ENCODE data around the gene TRMT44.
A peak's percentile ranks its signal among the peaks of the same experiment; 100 is the strongest.
"Not testable (repeated sequence)": the region's sequence is repeated elsewhere in the genome, so short reads cannot be mapped to it uniquely, and the experiment has no call there.

Gene TRMT44

DNA sequence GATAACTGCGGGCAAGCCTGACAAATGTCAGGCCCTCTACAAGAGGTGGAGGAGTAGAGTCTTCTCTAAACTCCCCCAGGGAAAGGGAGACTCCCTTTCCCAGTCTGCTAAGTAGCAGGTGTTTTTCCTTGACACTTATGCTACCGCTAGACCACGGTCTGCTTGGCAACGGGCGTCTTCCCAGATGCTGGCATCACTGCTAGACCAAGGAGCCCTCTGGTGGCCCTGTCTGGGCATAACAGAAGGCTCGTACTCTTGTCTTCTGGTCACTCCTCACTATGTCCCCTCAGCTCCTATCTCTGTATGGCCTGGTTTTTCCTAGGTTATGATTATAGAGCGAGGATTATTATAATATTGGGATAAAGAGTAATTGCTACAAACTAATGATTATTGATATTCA lies 33.7 kb upstream of the TRMT44 start:
- not testable (repeated sequence) for DNase-seq (ENCODE audit: low read depth in 2 of 2)

DNA sequence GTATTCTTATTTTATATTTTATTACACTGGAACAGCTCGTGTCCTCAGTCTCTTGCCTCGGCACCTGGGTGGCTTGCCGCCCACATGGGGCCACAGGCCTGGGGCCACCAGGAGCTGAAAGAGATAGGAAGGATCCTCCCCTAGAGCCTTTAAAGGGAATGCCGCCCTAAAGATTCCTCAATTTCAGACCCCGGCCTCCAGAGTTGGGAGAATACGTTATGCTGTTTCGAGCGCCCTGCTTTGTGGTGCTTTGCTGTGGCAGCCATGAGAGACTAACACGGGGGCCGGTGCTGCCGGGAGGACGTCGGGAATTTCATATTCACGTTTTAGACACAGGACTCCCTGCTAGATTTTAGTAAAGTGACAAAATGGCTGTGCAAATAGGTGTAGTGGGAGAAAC lies 33.3 kb upstream of the TRMT44 start:
- no peak for DNase-seq (ENCODE audit: low read depth in 2 of 2)

- DNase-seq (ENCODE audit: low read depth in 2 of 2) = no peak
These were observed 32.8 kb upstream of the TRMT44 start for GRCh38 chr4:8407756-8408155.

DNA sequence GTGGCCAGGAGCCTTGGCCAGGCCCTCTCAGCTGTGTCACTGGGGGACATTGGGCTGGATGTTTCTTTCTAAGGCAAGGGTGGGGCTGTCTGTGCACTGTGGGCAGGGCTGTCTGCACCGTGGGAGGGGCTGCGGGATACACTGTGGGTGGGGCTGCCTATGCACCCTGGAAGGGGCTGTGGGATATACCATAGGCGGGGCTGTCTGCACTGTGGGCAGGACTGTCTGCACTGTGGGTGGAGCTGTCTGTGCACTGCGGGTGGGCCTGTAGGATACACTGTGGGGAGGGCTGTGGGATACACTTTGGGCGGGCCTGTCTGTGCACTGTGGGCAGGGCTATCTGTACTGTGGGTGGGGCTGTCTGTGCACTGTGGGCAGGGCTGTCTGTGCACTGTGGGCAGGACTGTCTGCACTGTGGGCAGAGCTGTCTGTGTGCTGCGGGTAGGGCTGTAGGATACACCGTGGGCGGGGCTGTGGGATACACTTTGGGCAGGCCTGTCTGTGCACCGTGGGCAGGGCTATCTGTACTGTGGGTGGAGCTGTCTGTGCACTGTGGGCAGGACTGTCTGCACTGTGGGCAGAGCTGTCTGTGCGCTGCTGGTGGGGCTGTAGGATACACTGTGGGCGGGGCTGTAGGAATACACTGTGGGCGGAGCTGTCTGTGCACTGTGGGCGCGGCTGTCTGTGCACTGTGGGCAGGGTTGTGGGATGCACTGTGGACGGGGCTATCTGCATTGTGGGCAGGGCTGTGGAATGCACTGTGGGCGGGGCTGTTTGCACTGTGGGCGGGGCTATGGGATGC lies 31.1 kb upstream of the TRMT44 start:
- DNase-seq (ENCODE audit: low read depth in 2 of 2) = no peak

DNA sequence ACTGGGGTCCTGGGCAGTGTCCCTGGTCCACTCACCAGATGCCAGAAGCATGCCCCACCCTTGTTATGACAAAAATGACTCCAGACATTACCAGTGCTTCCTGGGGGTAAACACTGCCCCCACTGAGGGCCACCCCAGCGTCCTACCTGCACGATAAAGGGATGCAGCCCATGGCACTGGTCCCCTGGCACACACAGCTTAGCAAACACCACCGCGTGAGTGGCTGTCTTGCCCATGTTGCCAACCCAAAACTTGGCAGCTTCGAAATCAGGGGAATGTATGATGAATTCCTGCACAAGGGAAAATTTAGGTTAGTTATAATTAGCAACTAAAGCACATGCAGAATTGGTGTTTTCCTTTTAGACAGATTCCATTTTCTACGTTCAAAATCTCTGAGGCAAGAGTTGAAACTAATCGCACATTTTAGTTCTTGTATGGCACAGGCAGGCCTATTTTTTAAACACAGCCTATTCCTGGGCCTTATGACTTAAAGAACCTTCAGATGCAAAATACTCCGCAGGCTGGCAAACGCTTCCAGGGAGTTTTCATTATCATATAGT lies 30.4 kb upstream of the TRMT44 start:
- DNase-seq (ENCODE audit: low read depth in 2 of 2) = no peak

DNA sequence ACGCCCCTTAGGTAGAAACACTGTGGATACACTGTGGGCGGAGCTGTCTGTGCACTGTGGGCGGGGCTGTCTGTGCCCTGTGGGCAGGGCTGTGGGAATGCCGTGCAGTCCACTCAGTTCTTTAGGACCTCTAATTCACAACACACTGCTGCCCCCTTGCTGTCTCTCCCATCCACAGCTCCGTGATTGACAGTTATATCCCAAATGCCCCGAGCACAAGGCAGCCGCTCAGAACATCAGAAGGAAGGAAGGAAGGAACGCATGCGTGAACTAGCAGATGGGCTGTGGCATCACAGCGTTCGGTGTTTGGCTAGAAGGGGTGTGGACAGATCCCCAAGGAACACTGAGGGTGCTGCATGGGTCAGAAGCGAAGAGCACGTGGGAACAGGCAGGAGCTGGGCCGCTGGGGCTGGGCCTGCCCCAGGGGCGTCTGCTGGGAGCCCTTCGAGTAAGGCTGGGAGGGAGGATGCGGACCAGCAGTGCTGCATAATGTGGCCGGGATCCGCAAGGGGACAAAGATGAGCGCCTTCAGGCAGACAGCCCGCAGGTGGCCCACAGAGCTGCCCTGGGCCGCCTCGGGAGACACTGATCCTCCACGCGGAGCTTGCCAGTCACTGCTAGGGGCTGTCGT lies 29.8 kb upstream of the TRMT44 start:
- no peak for DNase-seq (ENCODE audit: low read depth in 2 of 2)

GRCh38 chr4:8411351-8412180 lies 29.0 kb upstream of the TRMT44 start:
- DNase-seq (ENCODE audit: low read depth in 2 of 2) = no peak

DNA sequence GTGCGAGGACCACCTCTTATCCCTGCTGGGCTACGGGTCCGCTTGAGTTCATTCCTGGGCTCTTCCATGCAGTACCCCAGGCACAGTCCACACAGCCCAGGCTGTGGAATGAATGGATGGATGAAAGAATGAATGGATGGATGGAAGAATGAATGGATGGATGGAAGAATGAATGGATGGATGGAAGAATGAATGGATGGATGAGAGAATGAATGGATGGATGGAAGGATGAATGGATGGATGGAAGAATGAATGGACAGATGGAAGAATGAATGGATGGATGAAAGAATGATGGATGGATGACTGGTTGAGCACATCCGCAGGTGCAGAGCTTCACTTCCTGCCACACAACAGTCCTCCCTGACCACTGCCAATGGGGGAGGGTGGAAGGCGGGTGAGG lies 28.3 kb upstream of the TRMT44 start:
- DNase-seq (ENCODE audit: low read depth in 2 of 2) = no peak

DNA sequence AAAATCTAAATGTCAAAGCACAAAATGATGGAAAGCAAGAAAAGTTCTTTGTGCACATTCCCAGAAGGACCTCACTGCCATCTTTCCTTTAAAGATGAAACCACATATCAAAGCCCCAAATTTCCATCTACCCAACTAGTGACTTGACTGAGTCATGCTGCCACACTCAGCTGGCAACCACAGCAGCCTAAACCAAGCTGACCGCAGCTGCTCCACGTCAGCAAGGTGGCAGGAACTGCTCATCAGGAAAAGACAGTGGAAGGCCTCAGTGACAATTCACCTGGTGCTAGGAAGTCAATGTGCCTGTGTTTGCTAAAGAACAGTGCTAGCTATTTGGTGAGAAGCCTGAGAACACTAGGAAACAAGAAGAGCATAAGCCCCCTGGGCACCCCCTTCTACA lies 26.2 kb upstream of the TRMT44 start:
- peak in 1 of 2 donors; percentile 27 for DNase-seq (ENCODE audit: low read depth in 2 of 2)

- no peak for DNase-seq (ENCODE audit: low read depth in 2 of 2)
These were observed 23.4 kb upstream of the TRMT44 start for GRCh38 chr4:8417071-8417614.

- peak; percentile 54 to 56 for DNase-seq (ENCODE audit: low read depth in 2 of 2)
These were observed 21.1 kb upstream of the TRMT44 start for GRCh38 chr4:8419222-8420041.

- not testable (repeated sequence) for DNase-seq (ENCODE audit: low read depth in 2 of 2)
These were observed 20.4 kb upstream of the TRMT44 start for GRCh38 chr4:8420151-8420550.

GRCh38 chr4:8422327-8422726 lies 18.2 kb upstream of the TRMT44 start:
- no peak for DNase-seq (ENCODE audit: low read depth in 2 of 2)

- no peak for DNase-seq (ENCODE audit: low read depth in 2 of 2)
These were observed 17.8 kb upstream of the TRMT44 start for GRCh38 chr4:8422786-8423185.

GRCh38 chr4:8427262-8427661 lies 13.3 kb upstream of the TRMT44 start:
- no peak for DNase-seq (ENCODE audit: low read depth in 2 of 2)

- DNase-seq (ENCODE audit: low read depth in 2 of 2) = no peak
These were observed 12.8 kb upstream of the TRMT44 start for GRCh38 chr4:8427761-8428287.

GRCh38 chr4:8428288-8429097 lies 12.1 kb upstream of the TRMT44 start:
- peak; percentile 73 to 84 for DNase-seq (ENCODE audit: low read depth in 2 of 2)

DNA sequence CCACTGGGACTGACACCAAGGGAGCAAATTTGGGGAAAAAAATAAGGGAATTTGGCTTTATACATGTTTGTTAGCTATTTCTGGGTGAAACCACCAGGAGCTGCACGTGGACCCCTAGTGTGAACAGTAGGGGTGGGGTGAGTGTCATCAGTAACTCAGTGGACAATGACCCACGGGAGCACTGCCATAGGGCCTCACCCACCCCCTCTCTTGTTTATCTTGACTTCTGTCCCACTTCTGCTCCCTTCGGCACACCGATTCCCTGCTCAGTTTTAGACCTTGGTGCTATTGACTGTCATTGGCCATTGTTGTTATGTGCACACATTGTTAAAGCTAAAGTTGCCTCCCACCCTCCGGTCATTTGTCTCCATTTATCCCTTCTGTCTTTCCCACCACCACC lies 9.0 kb upstream of the TRMT44 start:
- DNase-seq (ENCODE audit: low read depth in 2 of 2) = no peak

DNA sequence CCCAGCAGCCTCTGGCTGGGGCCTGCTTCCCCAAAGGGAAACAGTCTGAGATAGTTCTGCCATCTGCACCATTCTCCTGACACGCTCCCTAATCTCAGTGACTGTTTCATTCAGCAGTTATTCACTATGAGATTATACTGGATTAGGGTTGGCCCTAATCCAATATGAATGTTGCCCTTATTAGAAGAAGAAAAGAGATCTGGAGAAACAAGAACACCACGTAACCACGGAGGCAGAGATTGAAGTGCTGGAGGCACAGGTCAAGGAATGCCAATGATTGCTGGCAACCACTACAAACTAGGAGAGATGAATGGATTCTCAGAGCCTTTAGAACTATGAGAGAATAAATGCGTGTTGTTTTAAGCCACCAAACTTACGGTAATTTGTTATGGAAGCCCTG lies 7.4 kb upstream of the TRMT44 start:
- no peak for DNase-seq (ENCODE audit: low read depth in 2 of 2)
